Lower lobe of right lung (tissue), 2 donors: ENCODE results near the gene MYO9A. TPM values are rescaled to one million over a fixed set of nuclear protein-coding genes. Genes with fewer than 3 reads are reported as not detected.
"Not testable (repeated sequence)": the region's sequence is repeated elsewhere in the genome, so short reads cannot be mapped to it uniquely, and the experiment has no call there.

ENCODE experiments used
- ATAC-seq, 2 donors: fragments of 200-7000 bp; cut with Tn5 transposase; one replicate each; pipeline ENCODE4 v1.9.1; 2020 to 2022; ENCODE audit warnings: mild to moderate bottlenecking in 2 of 2, moderate library complexity in 2 of 2
- DNase-seq: peaks from one replicate; pipeline ENCODE4 v3.0.0-alpha.2; 2020
- H3K27ac ChIP-seq: fragments of 200-600 bp; one replicate; pipeline ENCODE4 v1.8.0; 2022
- H3K27me3 ChIP-seq: fragments of 200-600 bp; one replicate; pipeline ENCODE4 v1.8.0; 2022; ENCODE audit warnings: low read depth
- H3K36me3 ChIP-seq: fragments of 200-600 bp; one replicate; pipeline ENCODE4 v1.8.0; 2022; ENCODE audit warnings: mild to moderate bottlenecking
- H3K4me1 ChIP-seq: fragments of 200-600 bp; one replicate; pipeline ENCODE4 v1.8.0; 2022
- H3K4me3 ChIP-seq: fragments of 200-600 bp; one replicate; pipeline ENCODE4 v1.8.0; 2022; ENCODE audit warnings: mild to moderate bottlenecking
- H3K9me3 ChIP-seq: fragments of 200-600 bp; one replicate; pipeline ENCODE4 v1.8.0; 2022
- CTCF ChIP-seq: fragments of 200-600 bp; IDR thresholded peaks from one replicate; pipeline ENCODE4 v1.8.0; 2022; ENCODE audit warnings: antibody characterized with exemption, mild to moderate bottlenecking
- intact Hi-C: fragments of 100-400 bp; cut with DNase I; formaldehyde crosslinking; loops from one replicate; pipeline ENCODE4 v1.11.0; 2022
- total RNA-seq: library from RNA; stranded (reverse); fragmentation: NEBNext Ultra II Directional; extraction: Animal tissue kit (Norgen Biotek cat#: 25700); gene quantifications from one replicate; pipeline ENCODE4 v1.2.1, GENCODE V29; 2021
- donor health status: DM: no; HTN: yes; CAD: no; lungs with severe emphysema.

MYO9A gene
- total RNA-seq, 1 donor from 2014 or later: 73.8 TPM

- ATAC-seq (no peak), DNase-seq (no peak)
- intact Hi-C loops: no loop called here
- Histone ChIP-seq H3K36me3 (no peaks in the 10 kb centered on the region), H3K4me3 (no peak overlapping the region), H3K4me1 (no peaks in the 10 kb centered on the region), H3K27me3 (no peaks in the 10 kb centered on the region), H3K9me3 (no peaks in the 10 kb centered on the region), H3K27ac (no peak overlapping the region)
- TF ChIP-seq CTCF: no peak
These were observed 55.6 kb downstream of the MYO9A start for GRCh38 chr15:72062319-72062718.

GRCh38 chr15:72060687-72061250, 57.2 kb downstream of the MYO9A start:
- intact Hi-C loops: no loop called here
- Histone ChIP-seq H3K27ac (no peak overlapping the region), H3K4me3 (no peak overlapping the region), H3K27me3 (no peaks in the 10 kb centered on the region), H3K9me3 (no peaks in the 10 kb centered on the region), H3K4me1 (no peaks in the 10 kb centered on the region), H3K36me3 (no peaks in the 10 kb centered on the region)
- DNase-seq: no peak
- ATAC-seq: peak; percentile 21 to 48
- TF ChIP-seq CTCF: no peak

- ATAC-seq (no peak), DNase-seq (no peak)
- H3K27ac ChIP-seq: no peak overlapping the region
- H3K27me3 ChIP-seq: no peaks in the 10 kb centered on the region
- intact Hi-C loops: no loop called here
- TF ChIP-seq CTCF: no peak
- H3K9me3 ChIP-seq: no peaks in the 10 kb centered on the region
- H3K4me1 ChIP-seq: no peaks in the 10 kb centered on the region
- no peak overlapping the region for H3K4me3 ChIP-seq
- no peaks in the 10 kb centered on the region for H3K36me3 ChIP-seq
These were observed 59.4 kb downstream of the MYO9A start for GRCh38 chr15:72058585-72058984.

- no peak for TF ChIP-seq CTCF
- ATAC-seq (no peak), DNase-seq (no peak)
- no peaks in the 10 kb centered on the region for H3K27me3 ChIP-seq
- intact Hi-C loops: no loop called here
- H3K4me3 ChIP-seq: no peak overlapping the region
- H3K4me1 ChIP-seq: no peaks in the 10 kb centered on the region
- no peaks in the 10 kb centered on the region for H3K36me3 ChIP-seq
- H3K27ac ChIP-seq: no peak overlapping the region
- H3K9me3 ChIP-seq: no peaks in the 10 kb centered on the region
These were observed 60.3 kb downstream of the MYO9A start for GRCh38 chr15:72057548-72058091.

GRCh38 chr15:72056217-72056616, 61.7 kb downstream of the MYO9A start:
- H3K27me3 ChIP-seq, intact Hi-C loops, DNase-seq, H3K36me3 ChIP-seq, H3K4me3 ChIP-seq, H3K27ac ChIP-seq, H3K9me3 ChIP-seq, ATAC-seq, H3K4me1 ChIP-seq: not testable (repeated sequence)

GRCh38 chr15:72053297-72053696, 64.7 kb downstream of the MYO9A start:
- intact Hi-C loops: not testable (repeated sequence)

More at GRCh38 chr15:72053297-72053696, 64.7 kb downstream of the MYO9A start:
- not testable (repeated sequence) for H3K27ac ChIP-seq, DNase-seq, H3K9me3 ChIP-seq, ATAC-seq, H3K36me3 ChIP-seq, H3K27me3 ChIP-seq, H3K4me1 ChIP-seq, H3K4me3 ChIP-seq
